GM19025 (cell line): ENCODE data around the gene TLX1.

Source experiments
- ATAC-seq: cut with Tn5 transposase; IDR thresholded peaks from one replicate; pipeline ENCODE4 v1.9.1; 2021; ENCODE audit warnings: mild to moderate bottlenecking, low read depth, moderate library complexity; ENCODE audit not compliant: unreplicated experiment

The TLX1 gene

DNA sequence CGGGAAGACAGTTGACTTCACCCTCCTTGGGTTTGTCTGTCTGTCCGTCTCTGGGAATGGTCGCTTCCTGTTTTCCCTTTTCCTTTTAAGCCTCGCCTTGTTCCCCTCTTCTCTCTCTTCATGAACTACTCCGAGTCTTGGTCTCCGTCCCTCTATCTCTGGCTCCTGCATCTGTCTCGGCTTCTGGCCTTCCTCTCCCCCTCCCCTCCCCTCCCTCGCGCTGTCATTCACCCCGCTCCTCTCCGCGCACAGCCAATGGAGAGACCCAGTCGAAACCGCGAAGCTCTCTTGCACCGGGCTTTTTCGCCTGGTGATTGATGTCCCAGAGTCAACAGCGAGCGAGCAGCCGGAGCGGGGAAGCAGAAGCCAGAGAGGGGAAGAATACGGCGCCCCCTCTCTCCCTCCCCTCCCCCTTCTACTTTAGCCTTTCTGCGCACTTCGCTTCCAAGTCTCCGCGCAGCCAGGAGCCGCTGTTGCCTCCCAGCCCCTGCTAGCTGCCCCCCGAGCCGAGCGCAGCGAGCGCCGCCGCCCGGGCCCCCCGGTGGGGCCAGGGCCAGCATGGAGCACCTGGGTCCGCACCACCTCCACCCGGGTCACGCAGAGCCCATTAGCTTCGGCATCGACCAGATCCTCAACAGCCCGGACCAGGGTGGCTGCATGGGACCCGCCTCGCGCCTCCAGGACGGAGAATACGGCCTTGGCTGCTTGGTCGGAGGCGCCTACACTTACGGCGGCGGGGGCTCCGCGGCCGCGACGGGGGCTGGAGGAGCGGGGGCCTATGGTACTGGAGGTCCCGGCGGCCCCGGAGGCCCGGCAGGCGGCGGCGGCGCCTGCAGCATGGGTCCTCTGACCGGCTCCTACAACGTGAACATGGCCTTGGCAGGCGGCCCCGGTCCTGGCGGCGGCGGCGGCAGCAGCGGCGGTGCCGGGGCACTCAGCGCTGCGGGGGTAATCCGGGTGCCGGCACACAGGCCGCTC, at the start of gene TLX1:
Gene TLX1, plus strand, starts transcription at position 317 of the 978 bp plus-strand sequence. Its CDS starts 242 bp downstream, at position 559.
- no peak for ATAC-seq

DNA sequence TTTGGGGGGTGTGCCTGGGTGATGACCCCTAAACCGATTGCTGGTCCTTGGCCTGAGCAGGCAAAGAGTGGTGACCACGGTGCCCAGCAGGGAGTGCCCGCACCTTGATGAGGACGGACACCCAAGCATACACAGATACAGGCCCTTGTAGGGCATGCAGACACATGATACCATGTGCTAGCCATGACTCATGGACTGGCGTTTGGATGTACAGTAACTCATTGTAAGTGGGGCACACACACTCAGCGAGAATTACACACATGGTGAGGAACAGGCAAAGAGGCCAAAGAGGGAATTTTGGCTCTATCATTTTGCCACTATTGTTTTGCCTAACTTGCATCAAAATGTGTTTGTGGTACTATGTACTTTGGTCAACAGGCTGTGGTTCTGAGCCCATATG, 45.3 kb upstream of the TLX1 start:
- ATAC-seq: no peak

DNA sequence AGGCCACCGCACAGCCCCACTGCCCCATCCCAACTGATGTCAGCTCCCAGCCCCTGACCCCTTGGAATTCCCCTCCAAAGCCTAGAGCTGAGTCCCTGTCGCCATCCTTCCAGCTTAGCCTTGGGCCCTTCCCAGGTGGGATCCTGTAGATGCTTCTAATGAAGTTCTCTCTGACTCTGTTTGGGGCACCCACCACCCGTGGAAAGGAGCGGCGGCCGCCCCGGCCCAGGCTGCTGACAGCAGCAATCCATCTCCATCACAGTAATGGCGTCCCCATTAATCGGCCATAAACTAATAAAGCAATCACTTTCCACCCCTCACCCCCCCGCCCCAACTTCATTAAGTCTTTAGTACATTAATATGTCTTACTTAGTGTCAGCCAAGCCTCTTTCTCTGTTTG, 43.7 kb upstream of the TLX1 start:
- no peak for ATAC-seq

DNA sequence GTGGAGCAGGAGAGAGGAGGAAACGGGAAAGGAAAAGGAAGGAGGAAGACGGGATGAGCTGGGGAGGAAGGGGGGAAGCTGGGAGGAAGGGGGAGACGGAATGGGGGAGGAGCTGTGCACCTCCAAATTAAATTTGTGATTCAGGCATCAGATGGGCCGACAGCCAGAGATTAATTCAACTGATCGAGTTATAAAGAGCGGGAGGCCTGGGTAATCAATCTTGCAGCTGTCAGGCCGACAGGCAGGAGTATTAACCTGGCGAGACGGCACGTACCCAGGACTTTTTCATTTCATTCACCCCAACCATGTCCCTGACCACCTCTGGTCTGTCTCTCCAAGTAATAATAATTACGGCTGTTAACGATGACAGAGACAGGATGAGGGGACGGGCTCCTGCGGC, 43.1 kb upstream of the TLX1 start:
- no peak for ATAC-seq

DNA sequence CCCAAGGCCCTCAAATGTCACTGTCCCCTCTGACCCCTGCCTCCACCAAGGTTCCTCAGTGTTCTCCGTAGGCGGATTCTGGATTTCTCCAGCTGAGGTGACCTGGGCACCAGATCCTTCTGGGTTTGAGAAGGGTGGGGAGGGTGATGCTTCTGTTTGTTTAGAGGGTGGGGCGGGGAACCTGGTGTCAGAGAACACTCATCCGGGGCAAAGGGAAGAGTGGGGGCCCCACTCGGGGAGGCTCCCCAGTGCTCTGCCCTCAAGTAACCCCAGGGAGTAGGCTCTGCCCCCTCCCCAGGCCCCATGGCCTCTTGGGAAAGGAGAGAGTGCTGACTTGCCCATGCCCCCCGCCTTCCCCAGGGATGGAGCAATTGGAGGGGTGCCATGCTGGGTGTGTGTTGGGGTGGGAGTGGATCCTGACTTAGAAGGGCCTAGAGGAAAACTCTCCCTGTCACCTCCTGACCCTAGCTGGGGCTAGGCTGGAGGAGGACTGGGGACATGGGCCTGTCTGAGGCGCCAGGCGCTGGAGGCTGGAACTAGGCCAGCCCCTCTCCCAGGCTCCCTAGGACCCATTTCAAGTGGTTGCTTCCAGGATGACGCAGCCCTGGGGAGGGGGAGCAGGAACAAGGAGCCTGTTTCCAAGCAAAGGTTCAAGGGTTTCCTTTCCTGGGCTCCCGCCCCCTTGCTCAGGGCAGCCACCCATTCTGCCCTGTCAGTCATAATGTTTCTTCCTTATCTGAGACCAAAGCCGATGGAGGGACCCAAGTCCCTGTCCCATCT, 41.4 kb upstream of the TLX1 start:
- no peak for ATAC-seq

DNA sequence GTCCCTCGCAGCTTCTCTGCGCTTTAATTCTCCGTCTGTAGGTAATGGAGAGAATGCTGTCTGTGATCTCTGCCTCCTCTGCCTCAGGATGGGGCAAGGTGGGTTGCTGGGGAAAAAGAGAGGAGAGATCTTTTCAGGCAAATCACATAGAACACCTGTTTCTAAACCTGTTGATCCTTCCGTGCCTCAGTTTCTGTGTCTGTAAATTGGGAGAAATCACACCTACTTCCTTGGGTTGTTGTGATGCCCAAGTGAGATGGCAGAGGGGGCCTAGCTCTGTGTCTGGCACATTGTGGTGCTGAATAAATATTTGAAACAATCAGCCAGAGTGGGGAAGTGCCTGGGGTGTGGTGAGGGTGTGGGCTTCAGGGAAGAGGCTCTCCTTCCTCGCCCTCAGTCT, 40.5 kb upstream of the TLX1 start:
- no peak for ATAC-seq

DNA sequence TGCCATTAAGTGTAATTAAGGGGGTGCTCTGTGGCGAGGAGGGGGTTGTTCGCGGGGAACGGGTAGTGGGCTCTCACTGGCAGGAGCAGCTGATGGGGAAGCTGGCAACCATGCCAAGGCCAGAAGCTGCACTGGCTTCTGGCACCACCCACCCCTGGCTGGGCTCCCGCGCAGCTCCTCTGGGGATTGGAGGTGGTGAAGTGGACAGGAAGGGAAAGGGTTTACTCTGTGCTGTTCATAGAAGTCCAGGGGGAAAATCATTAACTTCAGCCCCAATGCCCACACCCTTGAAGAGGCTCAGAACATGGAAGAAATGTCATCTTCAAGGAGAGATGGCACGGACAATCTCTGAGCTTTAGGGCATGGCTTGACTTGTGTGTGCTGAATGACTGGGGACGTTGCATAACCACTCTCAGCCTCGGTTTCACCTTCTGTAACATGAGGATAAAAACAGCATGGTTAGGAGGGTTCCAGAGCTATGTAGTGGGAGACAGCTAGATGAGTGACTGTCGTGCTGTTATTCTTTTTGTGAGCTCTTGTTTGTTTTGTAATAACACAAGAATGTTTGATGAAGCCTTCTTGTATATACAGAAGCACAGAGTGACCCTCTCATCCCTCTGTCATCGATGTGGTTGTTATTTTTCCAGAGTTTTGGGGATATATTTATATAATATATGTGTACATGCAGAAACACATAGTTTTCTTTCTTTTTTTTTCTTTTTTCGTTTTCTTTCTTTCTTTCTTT, 39.4 kb upstream of the TLX1 start:
- no peak for ATAC-seq

DNA sequence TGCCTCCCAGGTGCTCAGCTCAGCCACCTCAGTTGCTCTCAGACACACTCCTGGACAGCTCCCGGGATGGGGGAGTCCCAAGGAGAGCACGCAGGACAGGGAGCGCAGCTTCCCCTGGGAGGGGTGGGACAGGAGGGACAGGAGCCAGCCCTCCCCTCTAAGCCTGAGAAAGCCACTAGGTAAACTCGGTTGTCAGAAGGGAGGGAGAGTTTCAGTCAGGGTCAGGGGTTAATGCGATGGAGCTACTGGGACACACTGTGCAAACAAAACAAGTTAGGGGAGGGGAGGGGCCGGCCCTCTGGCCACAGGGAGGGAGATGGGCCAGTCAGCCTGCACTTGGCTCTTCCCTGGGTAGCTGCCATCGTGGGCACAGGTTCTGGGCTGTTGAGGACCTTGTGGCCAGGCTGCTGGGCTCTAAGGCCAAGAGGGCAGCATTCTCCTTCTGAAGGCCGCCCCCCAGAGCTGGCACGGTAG, 38.2 kb upstream of the TLX1 start:
- ATAC-seq: no peak

DNA sequence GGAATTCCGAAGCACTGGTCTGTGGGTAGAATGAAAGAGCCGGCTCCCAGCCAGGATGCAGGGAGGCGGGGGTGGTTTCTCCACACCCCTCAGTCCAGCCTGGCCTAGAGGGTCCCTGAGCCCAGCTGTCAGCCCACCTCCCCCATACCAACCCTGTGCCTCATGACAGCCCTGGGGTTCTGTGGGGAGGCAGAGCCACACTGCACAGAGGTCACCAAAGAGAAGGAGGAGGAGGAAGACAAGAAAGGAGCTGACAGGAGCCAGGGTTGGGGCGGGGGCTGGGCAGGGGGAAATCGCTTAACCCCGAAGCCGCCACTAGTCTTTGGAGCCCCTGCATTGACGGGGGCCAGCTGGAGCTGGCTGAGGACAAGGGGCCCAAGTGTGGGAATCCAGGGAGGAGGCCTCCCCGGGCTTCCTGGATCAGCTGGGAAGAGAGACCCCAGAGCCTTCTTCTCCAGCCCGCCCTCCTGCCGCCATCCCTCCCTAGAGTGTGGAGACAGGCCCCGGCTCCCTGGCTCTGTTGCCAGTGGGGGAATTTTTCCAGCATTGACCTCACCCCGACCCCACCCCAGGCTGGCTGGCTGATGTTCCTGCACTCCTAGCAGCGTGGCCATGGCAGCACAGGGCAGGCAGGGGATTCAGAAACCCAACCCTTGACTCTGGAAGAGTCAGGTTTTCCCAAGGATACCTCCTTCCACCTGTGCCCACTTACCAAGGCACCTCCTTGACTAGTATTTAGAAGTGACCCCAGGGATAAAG, 36.8 kb upstream of the TLX1 start:
- ATAC-seq: no peak

DNA sequence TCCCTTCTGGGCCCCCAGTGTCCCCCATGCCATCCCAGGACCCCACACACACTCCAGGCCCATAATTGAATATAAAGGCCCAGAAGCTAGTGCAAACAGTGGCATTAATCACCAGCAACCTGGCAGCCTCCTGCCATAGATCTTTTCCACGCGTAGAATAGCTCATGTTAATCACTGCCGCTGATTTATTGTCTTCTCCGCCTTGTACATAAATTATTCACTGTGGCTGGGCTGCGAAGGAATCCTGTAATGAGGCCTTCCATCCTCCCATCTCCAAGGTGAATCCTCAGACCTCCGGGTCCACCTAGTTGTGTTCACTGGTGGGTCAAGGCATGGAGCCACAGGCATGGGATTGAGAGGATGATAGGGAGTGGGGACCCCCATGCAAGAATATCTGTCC, 36.1 kb upstream of the TLX1 start:
- ATAC-seq: no peak

DNA sequence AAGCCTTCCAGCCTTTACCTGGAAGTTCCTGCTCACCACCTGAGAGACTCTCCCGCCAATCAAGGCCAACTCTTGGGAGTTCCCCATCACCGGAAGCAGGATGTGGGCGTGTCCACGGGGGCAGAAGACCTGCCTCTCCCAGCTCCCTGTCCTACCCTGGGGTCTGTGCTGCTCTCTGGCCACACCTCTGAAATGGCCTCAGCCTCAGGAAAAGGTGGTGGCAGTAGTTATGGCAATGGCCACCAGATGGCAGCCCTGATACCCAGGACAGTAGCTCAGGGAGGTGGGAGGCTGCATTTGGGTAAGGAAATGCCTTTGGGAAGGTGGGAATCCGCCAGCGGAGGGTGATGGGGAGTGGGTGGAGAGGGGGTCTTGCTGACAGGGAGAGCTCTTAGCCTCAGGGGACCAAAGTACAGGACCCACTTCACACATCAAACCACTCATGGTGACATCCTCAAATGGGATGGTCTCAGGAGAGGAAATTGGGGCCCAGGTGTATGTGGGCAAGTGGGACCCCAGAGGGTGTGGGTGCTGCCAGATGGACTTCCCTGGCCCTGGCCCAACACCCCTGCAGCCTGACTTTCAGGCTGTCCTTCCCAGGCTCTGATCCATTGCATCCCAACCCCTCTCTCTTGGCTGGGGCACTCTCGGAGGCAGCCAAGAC, 35.4 kb upstream of the TLX1 start:
- peak; percentile 55 for ATAC-seq

DNA sequence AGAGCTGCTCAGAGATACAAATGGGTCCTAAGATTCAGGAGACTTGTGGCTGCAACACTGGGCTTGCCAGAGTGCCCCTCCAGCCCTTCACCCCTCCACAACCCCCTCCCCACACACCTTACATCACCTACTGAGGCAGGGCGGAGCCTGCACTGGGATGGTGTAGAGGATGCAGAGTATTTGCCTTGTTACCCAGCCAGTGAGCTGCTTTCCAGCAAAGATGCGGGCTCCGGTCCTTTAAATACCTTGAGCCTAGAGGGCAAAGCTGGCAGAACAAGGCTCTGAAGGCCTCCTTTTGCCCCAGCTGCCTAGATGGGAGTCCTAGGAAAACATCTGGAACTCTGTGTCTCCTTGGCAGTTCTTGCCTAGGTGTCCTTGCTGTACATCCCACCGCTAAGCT, 34.7 kb upstream of the TLX1 start:
- ATAC-seq: no peak

DNA sequence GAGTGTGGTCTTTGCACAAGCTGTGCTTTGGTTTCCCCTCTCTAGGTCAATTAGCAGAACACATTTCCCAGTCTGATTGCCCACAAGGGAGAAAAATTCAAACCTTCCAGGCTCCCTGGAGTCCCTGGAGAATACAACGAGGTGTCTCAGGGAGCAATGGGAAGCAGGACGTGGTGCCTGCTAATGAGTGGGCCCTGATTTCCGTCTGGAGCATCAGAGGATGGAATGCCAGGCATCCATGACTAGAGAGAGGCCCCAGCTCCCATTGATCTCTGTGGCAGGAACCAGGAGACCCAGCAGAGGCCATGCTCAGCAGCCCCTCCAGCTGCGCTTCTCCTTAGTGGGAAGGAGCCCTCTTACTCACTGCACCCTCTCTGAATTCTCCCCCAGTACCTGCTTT, 33.2 kb upstream of the TLX1 start:
- no peak for ATAC-seq

DNA sequence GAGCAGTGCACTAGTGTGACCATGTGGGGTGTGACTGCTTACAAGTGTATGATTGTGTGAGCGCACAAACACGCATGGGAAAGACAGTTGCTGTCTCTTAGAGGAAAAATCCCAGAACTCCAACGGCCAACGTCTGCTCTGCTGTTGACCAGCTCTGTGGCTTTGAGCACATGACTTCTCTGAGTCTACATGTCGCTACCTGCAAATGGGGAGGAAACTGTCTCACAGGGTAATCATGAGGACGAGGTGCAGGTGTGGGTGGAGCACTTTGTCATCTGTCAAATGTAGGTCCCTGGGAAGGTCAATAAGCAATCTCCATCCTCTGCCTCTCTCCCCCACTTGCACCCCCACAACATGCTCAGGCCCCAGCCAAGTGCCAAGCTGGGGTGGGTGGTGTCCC, 31.2 kb upstream of the TLX1 start:
- no peak for ATAC-seq

DNA sequence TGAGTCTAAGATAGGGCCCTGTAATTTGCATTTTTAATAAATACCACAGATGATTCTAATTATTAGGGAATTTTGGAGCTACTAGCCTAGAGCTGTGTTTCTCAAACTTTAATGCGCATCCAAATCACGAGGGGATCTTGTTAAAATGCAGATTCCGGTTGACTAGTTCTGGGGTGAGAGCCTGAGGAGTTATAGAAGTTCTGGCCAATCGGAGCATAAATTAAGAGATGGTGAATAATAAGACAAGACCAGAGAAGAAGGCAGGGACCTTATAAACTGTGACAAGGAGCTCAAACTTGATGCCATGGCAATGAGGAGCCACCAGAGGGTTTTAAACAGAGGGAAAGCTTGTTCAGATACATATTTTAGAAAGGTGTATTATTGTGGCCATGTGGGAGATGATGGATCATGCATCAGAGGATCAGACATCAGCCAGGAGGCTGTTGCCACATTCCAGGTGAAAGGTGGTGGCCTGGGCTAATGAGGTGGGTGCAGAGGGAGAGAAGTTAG, 29.7 kb upstream of the TLX1 start:
- no peak for ATAC-seq

DNA sequence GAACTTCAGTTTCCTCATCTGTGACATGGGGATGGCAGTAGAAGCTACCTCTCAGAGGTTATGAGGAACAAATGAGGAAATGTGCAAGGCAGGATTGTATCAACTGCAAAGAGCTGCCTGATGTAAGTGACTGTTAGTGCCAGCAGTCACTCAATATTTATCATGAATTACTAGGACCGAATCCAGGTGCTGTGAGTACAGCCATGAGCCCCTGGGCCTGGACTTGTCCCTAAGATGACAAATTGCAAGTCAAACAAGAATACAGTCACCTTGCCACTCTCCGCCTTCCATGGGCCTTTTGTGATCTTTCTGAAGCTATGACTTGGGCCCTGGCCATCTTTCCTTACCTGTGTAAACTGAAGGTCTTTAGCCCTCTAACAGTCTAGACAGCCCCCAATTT, 27.7 kb upstream of the TLX1 start:
- no peak for ATAC-seq

DNA sequence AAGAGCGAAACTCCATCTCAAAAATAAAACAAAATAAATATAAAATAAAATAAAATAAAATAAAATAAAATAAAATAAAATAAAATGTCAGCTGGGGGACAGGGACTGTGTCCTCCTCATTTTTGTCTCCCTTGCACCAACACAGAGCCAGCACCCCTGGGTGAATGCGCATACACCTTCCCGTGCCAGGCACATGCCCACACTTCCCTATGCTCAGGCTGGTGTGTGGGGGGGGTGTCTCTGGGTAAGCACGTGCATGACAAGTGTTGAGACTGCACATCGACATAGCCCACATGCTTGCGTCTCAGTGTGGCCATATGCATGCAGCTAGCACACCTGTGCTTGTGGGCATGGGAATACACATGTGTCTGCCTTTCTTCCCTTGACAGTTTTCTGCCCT, 24.7 kb upstream of the TLX1 start:
- ATAC-seq: no peak

DNA sequence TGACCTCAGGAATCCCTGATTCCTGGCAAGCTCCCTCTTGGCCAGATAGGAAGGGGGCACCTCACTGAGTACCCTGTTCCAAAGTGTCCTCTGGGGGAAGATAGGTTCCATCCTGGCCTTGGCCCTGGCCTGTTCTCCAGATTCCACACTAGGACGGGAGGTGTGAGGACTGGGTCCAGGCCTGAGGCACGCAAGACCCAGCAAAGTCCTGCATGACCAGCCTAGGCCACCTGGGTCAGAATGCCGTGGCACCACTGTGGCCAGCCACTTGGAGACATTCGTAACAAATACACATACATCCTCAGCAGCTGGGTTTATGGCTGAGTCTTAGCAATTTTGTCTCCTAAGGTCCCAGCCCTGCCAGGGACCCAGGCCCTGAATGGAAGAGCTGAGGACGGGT, 23.3 kb upstream of the TLX1 start:
- no peak for ATAC-seq

DNA sequence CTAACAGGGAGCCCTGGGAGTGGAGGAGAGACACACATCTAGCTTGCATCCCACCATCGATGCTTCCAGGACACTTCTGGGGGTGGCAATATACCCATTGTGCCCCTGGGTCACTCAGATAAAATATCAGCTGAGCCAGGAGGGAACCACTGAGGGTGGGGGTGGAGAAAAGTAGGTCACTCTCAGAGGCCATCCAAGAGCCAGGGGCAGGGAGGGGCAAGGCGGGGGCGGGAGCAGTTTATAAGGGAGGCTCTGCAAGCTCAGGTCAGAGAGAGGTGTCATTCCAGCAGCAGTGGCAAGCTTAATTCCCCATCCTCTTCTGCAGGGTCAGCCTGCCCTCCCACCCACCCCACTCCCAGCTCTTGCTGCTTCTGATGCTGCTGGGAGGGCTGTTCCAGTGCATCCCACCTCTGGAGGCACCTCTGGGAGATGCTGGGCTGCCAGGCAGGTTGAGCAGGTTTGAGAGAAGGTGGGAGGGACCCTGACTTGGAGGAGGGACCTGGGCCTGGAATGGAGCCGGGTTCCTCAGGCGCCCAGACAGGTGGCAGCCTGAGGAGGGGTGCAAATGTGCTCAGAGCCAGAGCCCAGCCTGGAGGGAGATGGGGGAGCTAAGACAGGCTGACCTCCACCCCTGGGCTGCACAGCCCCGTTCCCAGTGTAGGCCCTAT, 20.1 kb upstream of the TLX1 start:
- no peak for ATAC-seq
